ENCODE measurements around the gene GLIS1.

- TF ChIP-seq CTCF (IDR thresholded peaks at IDR 0.05) (no peak), POLR2A (IDR thresholded peaks at IDR 0.05) (no peak)
These were observed 107.2 kb downstream of the GLIS1 start for GRCh38 chr1:53631622-53632310.

Measured in heart left ventricle (tissue), 13 donors.